Measurements from ENCODE around the gene ALG6. TPM values are rescaled to one million over a fixed set of nuclear protein-coding genes. Genes with fewer than 3 reads are reported as not detected.

ALG6 gene
- total RNA-seq, 1 donor from 2014 or later = 26.9 TPM

DNA sequence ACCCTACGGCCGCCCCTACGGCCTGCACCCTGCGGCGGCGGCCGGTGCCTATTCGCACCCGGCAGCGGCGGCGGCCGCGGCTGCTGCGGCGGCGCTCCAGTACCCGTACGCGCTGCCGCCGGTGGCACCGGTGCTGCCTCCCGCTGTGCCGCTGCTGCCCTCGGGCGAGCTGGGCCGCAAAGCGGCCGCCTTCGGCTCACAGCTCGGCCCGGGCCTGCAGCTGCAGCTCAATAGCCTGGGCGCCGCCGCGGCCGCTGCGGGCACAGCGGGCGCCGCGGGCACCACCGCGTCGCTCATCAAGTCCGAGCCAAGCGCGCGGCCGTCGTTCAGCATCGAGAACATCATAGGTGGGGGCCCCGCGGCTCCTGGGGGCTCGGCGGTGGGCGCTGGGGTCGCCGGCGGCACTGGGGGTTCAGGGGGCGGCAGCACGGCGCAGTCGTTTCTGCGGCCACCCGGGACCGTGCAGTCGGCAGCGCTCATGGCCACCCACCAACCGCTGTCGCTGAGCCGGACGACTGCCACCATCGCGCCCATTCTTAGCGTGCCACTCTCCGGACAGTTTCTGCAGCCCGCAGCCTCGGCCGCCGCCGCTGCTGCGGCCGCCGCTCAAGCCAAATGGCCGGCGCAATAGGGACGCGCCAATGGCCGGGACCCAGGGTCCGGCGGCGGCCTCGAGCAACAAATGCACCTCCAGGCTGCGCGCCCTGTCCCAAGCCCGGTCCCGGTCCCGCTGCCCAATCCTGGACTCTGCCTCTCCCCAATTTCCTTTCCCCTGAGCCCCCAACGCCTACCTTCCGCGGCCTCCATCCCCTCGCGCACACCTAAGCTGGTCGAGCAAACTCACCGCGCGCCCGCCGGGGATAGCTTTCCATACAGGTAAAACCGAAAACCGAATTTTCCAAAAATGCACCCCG is 43.3 kb upstream of the ALG6 start:
- H3K27me3 Mint-ChIP-seq (ENCODE audit: insufficient read depth) = peaks cover 78% of the 10 kb centered on the region
- intact Hi-C loops (cut with micrococcal nuclease) = no loop called here
- H3K27ac Mint-ChIP-seq = peak overlapping the region; percentile 87
- peaks cover 11% of the 10 kb centered on the region for H3K36me3 Mint-ChIP-seq (ENCODE audit: low read depth)
- peaks cover 9% of the 10 kb centered on the region for H3K9me3 Mint-ChIP-seq
- H3K4me3 Mint-ChIP-seq = peak overlapping the region; percentile 70
- no peak for DNase-seq (ENCODE audit: low spot score)
- H3K4me1 Mint-ChIP-seq (ENCODE audit: low read depth) = peaks cover 27% of the 10 kb centered on the region

DNA sequence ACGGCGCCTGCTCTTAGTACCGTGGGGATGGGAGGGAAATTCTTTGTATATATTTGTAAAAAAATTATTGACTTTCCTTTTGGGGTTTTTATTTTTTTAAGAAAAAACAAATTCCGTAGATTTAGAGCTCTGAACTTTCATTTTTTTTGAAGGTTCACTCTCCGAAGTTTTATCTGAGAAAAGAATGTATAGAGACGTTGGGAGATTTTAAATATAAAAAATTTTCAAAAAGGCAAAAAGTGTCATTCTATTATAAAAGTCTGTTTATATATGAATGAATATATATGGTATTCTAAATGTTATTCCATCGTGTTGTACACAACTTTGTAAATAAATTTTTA is 42.7 kb upstream of the ALG6 start:
- intact Hi-C loops (cut with micrococcal nuclease) = loop anchor here (5.0 kb wide), 2 partner anchors 198 to 923 kb away; partner anchors contain the start of genes EFCAB7 and ITGB3BP
- H3K9me3 Mint-ChIP-seq = peaks cover 5% of the 10 kb centered on the region
- peaks cover 78% of the 10 kb centered on the region for H3K27me3 Mint-ChIP-seq (ENCODE audit: insufficient read depth)
- peak overlapping the region; percentile 87 for H3K27ac Mint-ChIP-seq
- peak overlapping the region; percentile 70 for H3K4me3 Mint-ChIP-seq
- DNase-seq (ENCODE audit: low spot score) = no peak
- peaks cover 27% of the 10 kb centered on the region for H3K4me1 Mint-ChIP-seq (ENCODE audit: low read depth)
- peaks cover 8% of the 10 kb centered on the region for H3K36me3 Mint-ChIP-seq (ENCODE audit: low read depth)

DNA sequence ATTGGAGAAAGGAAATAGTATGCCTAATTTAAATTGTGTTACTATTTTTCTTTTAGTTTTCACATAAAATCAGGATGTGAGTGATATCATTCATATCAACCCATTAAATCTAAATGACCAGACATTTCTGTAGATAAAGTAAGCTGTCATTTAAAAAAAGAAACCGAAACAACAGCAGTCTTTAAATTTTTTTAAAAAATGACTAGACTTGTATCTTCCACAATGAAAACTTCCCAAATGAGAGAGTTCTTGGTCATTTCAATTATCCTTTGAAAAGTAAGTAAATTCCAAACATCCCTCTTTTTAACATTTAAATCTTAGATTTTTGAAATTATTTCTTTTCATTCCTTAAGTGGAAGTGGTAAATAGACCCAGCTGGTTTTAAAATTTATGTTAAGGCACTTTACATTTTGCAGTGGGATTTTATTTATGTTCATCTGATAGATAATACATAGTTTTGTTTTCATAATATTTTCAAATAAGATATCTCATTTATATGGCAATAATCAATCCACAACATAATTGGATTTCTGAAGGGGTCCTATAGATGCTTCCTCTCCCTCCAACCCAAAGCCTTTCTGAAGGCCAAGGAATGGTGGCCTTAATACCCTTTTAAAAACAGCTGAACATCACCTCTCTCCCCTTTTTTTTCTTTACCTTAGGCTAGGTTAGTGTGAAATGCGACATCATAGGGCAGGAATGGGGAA is 42.0 kb upstream of the ALG6 start:
- intact Hi-C loops (cut with micrococcal nuclease) = loop anchor here (5.0 kb wide), 2 partner anchors 197 to 922 kb away; partner anchors contain the start of genes EFCAB7 and ITGB3BP
- H3K4me1 Mint-ChIP-seq (ENCODE audit: low read depth) = peaks cover 27% of the 10 kb centered on the region

DNA sequence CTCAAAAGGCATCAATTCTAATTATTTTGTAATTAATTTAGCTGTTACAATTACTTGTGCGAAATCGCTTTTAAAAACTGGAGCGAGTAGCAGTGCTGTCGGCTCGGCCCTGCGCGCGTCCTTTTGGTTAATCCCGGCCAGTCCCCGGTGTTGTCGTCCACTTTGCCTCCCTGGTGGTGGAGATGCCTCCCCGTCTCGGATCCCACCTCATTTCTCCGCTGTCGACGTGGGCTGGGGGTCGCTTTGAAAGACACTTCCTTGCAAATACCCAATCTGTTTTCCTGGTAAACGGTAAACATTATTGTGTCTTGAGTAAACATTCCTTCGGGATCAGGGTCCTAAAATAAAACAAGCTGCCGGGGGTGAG is 41.3 kb upstream of the ALG6 start:
- intact Hi-C loops (cut with micrococcal nuclease) = loop anchor here (5.0 kb wide), 2 partner anchors 196 to 921 kb away; partner anchors contain the start of genes EFCAB7 and ITGB3BP
- peak overlapping the region; percentile 1 for H3K4me3 Mint-ChIP-seq
- DNase-seq (ENCODE audit: low spot score) = no peak
- peaks cover 8% of the 10 kb centered on the region for H3K36me3 Mint-ChIP-seq (ENCODE audit: low read depth)
- H3K4me1 Mint-ChIP-seq (ENCODE audit: low read depth) = peaks cover 26% of the 10 kb centered on the region
- peak overlapping the region; percentile 69 for H3K27ac Mint-ChIP-seq
- H3K27me3 Mint-ChIP-seq (ENCODE audit: insufficient read depth) = peaks cover 76% of the 10 kb centered on the region
- H3K9me3 Mint-ChIP-seq = peaks cover 5% of the 10 kb centered on the region

More for the DNA sequence above, 42.0 kb upstream of the ALG6 start:
- Mint-ChIP-seq H3K9me3 (peaks cover 5% of the 10 kb centered on the region), H3K27me3 (ENCODE audit: insufficient read depth) (peaks cover 74% of the 10 kb centered on the region), H3K27ac (peak overlapping the region; percentile 27), H3K36me3 (ENCODE audit: low read depth) (peaks cover 8% of the 10 kb centered on the region), H3K4me3 (no peak overlapping the region)
- no peak for DNase-seq (ENCODE audit: low spot score)

DNA sequence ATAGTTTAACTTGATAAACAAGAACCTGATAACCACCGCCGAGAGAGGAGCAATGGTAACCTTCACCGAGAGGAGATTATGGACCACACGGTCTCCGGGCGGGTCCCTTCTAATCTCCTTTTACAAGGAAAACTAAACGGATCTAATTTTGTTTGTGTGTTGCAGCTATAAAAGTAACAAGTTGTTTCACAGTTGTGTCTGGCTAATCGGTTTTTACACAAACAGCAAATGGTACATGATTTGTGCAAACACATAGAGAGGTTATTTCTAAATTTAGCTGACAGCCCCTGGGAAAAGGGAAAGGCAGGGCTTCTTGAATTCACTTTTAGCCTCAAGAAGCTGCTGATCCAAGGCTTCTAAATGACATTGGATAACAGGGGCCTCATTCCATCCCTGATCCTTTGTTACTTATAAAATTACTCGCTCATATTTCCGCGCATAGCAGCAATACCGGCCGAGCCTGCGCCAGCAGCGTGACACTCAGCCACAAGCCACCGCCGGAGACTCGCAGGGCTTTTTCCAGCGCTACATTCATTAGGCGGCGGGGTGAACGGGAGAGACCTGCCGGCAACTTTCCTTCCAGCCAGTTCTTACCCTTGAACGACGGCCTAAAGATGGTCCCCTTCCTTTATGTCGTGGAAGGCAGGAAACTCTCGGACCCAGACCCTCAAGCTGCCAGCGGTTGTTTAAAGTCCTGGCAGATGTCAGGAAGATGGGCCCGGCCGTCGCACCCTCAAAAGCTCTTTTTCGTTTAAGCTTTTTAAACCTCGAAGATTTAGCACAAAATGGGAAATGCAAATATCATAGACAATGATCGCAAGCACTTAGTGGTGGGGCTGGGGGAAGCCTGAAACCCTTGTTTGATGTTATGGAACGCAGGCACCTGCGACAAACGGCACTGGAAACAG is 40.7 kb upstream of the ALG6 start:
- peaks cover 74% of the 10 kb centered on the region for H3K27me3 Mint-ChIP-seq (ENCODE audit: insufficient read depth)
- no peak for DNase-seq (ENCODE audit: low spot score)
- H3K4me3 Mint-ChIP-seq = peak overlapping the region; percentile 1
- intact Hi-C loops (cut with micrococcal nuclease) = loop anchor here (1.0 to 5.0 kb wide), 3 partner anchors 9 to 921 kb away; partner anchors contain the start of genes EFCAB7 and ITGB3BP
- peaks cover 20% of the 10 kb centered on the region for H3K4me1 Mint-ChIP-seq (ENCODE audit: low read depth)
- peak overlapping the region; percentile 67 for H3K27ac Mint-ChIP-seq
- H3K9me3 Mint-ChIP-seq = peaks cover 2% of the 10 kb centered on the region
- H3K36me3 Mint-ChIP-seq (ENCODE audit: low read depth) = peaks cover 6% of the 10 kb centered on the region

DNA sequence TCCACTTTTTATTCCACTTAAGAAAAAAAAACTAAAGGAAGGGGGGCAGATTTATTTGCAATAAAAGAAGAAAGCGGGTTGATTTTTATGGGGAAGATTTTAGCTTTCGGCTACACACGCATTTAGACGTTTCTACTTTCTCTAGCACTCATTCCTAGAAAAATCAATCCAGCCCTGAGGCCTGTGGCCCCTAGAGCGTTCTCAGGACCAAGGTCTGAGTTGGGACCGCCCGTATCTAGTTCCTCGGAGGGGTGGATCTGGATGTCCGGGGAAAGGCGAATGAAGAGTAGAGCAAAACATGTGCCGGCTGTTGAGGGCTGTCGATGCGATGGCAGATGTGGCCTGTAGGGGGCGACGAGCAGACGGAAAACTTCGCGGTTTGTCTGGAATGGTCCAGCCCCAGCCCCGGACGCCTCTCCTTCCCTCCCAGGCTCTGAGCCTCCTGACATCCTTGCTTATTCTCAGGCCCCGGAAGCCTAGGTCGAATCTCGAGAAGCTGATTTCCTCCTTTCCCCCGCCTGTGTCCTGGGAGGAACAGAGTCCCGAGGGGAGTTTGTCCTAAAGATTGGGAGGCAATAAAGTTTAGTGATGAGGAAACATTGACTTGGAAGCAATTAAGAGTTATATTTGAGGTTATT is 39.9 kb upstream of the ALG6 start:
- Mint-ChIP-seq H3K9me3 (no peaks in the 10 kb centered on the region), H3K36me3 (ENCODE audit: low read depth) (peaks cover 5% of the 10 kb centered on the region), H3K27ac (peak overlapping the region; percentile 72), H3K4me1 (ENCODE audit: low read depth) (peaks cover 17% of the 10 kb centered on the region), H3K27me3 (ENCODE audit: insufficient read depth) (peaks cover 78% of the 10 kb centered on the region), H3K4me3 (peak overlapping the region; percentile 17)
- intact Hi-C loops (cut with micrococcal nuclease) = loop anchor here (1.0 to 5.0 kb wide), 4 partner anchors 10 to 920 kb away; partner anchors contain the start of genes EFCAB7 and ITGB3BP
- peak; percentile 37 for DNase-seq (ENCODE audit: low spot score)

DNA sequence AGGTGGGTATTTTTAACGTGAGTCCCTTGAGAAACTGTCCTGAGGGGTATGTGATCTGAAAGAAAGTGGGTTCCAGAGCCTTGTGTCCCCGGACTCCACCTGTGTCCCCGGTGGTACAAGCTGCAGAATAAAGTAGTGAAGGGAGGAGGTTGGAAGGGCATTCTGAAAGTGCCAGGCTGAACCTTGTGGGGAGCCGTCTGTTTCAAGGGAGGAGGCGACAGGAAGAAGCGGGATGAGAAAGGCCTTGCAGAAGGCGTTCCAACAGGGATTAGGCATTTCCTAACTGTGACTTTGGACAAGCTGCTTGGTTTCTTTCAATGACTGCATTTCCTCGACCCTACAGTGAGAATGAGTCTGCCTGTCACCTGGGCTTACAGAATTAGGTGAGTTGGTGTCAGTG is 39.3 kb upstream of the ALG6 start:
- Mint-ChIP-seq H3K4me1 (ENCODE audit: low read depth) (peaks cover 17% of the 10 kb centered on the region), H3K4me3 (no peak overlapping the region), H3K27me3 (ENCODE audit: insufficient read depth) (peaks cover 83% of the 10 kb centered on the region), H3K27ac (no peak overlapping the region), H3K36me3 (ENCODE audit: low read depth) (peaks cover 5% of the 10 kb centered on the region), H3K9me3 (no peaks in the 10 kb centered on the region)
- intact Hi-C loops (cut with micrococcal nuclease) = loop anchor here (1.0 to 5.0 kb wide), 3 partner anchors 113 to 919 kb away; partner anchors contain the start of genes EFCAB7 and ITGB3BP
- DNase-seq (ENCODE audit: low spot score) = no peak

DNA sequence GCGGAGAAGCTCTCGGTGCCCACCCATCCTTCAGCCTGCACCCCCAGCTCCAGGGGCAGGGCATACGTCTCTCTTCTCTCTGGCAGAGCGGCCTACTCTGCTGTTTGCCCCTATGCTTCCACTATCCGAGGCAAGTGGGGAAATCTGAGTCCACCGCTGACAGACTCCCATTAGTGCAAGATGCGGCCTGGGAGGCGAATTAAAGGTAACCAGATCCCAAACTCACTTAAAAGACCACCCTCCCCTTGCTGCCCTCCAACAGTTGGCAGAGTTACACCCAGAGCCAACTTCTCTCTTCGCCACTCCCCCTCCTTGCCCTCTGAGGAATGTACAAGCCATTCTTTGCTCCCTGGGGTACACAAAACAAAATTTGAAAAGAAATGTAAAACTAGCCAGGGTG is 38.6 kb upstream of the ALG6 start:
- Mint-ChIP-seq H3K36me3 (ENCODE audit: low read depth) (peaks cover 5% of the 10 kb centered on the region), H3K4me3 (no peak overlapping the region), H3K27me3 (ENCODE audit: insufficient read depth) (peaks cover 85% of the 10 kb centered on the region), H3K4me1 (ENCODE audit: low read depth) (peaks cover 17% of the 10 kb centered on the region), H3K27ac (no peak overlapping the region), H3K9me3 (no peaks in the 10 kb centered on the region)
- intact Hi-C loops (cut with micrococcal nuclease) = loop anchor here (1.0 to 5.0 kb wide), 3 partner anchors 113 to 919 kb away; partner anchors contain the start of genes EFCAB7 and ITGB3BP
- no peak for DNase-seq (ENCODE audit: low spot score)

DNA sequence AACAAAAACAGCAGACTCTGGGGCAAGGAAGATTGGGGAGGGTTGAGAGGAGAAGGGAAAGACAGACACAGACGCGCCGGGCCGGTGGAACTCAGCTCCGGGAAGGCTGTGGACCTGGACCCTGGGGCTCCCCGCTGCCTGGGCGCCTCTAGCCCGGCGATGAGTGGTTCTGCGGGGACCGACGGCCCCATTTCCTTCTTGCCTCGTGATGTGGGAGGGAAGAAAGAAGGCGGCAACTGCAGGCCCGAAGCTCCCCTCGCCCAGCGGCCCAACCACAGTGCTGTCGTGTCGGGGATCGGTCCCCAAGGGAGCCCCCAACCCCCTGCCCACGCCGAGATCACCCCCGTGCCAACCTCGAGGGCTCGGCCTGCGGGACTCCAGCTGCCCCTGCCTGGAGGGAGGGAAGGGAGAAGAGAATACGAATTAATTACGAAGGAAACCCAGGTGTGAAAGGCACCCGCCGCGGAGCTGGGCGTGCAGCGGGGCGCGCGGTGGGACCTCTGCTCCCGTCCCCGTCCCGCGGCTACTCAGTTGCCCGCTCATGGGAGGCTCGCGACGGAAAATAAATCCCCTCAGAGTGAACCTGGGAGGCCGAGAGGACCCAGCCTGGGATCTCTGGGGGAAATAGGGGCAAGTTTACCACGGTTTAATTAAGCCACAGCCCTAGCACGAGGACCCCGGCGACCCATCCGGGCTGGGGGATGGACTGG is 37.7 kb upstream of the ALG6 start:
- no peak overlapping the region for H3K4me3 Mint-ChIP-seq
- intact Hi-C loops (cut with micrococcal nuclease) = loop anchor here (5.0 kb wide), 2 partner anchors 193 to 918 kb away; partner anchors contain the start of genes EFCAB7 and ITGB3BP
- peaks cover 17% of the 10 kb centered on the region for H3K4me1 Mint-ChIP-seq (ENCODE audit: low read depth)
- DNase-seq (ENCODE audit: low spot score) = no peak
- H3K36me3 Mint-ChIP-seq (ENCODE audit: low read depth) = peaks cover 3% of the 10 kb centered on the region
- H3K27ac Mint-ChIP-seq = peak overlapping the region; percentile 79
- peaks cover 80% of the 10 kb centered on the region for H3K27me3 Mint-ChIP-seq (ENCODE audit: insufficient read depth)
- no peaks in the 10 kb centered on the region for H3K9me3 Mint-ChIP-seq

DNA sequence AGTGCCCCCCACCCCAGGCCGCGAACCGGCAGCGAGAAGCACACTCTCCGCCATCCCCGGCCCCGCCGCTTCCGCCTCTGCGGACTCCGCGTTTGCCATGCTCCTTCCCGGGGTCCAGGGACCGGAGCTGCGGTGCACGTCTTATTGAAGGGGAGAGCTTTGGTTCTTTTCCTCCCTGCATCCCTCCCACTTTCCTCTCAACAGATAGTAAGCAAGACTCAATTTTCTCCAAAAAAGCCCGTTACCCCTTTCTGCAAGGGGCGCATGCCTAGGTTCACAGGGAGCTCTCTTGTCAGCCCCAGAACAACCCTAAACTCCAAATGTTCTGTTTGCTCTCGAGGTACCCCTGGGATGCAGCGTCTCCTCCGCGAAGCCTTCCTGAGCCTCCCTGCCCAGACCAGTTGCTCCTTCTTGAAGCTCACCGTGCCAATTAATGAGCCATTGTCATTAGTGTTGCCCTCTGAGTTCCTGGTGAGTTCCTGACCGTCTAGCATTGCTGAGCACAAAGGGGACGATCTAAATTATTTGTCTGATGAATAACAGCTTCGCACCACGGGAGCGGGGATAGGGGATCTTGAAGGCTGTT is 37.0 kb upstream of the ALG6 start:
- H3K36me3 Mint-ChIP-seq (ENCODE audit: low read depth) = peaks cover 3% of the 10 kb centered on the region
- no peak for DNase-seq (ENCODE audit: low spot score)
- H3K27me3 Mint-ChIP-seq (ENCODE audit: insufficient read depth) = peaks cover 80% of the 10 kb centered on the region
- no peak overlapping the region for H3K4me3 Mint-ChIP-seq
- intact Hi-C loops (cut with micrococcal nuclease) = no loop called here
- peak overlapping the region; percentile 1 for H3K27ac Mint-ChIP-seq
- no peaks in the 10 kb centered on the region for H3K9me3 Mint-ChIP-seq
- H3K4me1 Mint-ChIP-seq (ENCODE audit: low read depth) = peaks cover 17% of the 10 kb centered on the region

DNA sequence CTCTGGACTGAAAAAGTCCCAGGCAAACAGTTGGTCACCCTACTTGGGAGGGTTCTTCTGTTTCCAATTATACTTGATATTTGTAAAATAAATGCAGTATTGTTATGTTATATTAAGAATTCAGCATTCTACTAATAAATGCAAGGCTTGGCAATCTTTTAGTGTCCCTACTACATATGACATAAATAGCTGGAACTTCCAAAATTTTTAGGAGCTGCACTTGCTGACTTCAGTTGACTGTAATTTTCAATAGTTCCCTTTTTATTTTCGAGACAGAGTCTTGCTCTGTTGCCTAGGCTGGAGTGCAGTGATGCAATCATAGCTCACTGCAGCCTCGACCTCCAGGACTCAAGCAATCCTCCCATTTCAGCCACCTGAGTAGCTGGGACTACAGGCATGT is 25.0 kb upstream of the ALG6 start:
- Mint-ChIP-seq H3K27ac (no peak overlapping the region), H3K36me3 (ENCODE audit: low read depth) (no peaks in the 10 kb centered on the region), H3K9me3 (no peaks in the 10 kb centered on the region), H3K27me3 (ENCODE audit: insufficient read depth) (peaks cover 11% of the 10 kb centered on the region), H3K4me1 (ENCODE audit: low read depth) (no peaks in the 10 kb centered on the region), H3K4me3 (no peak overlapping the region)
- intact Hi-C loops (cut with micrococcal nuclease) = no loop called here
- no peak for DNase-seq (ENCODE audit: low spot score)

Data from activated T-helper 1 cell treated with anti-CD3 and anti-CD28 coated beads, Interleukin-12 subunit alpha, Interleukin-12 subunit beta, Interleukin-2, Interleukin-4 antibody, amounts not matched to agents 30 ng/mL and 10 ng/mL and 1 ng/mL, durations not matched to agents 14 hours and 24 hours and 36 hours (primary cell).